Large intestine (tissue), 3 donors: ENCODE data around the gene ATP5MC3. TPM values are rescaled to one million over a fixed set of nuclear protein-coding genes. Genes with fewer than 3 reads are reported as not detected.

Source experiments
- DNase-seq, 2 donors: peaks; one replicate each; pipeline versions ENCODE4 v3.0.0 to v3.0.0-alpha.2; 2013
- H3K27ac ChIP-seq: one replicate; pipeline ENCODE4 v1.5.1; 2013; ENCODE audit warnings: low read length
- H3K27me3 ChIP-seq: 2 replicates; pipeline ENCODE4 v1.6.1; 2013; ENCODE audit warnings: low read length; ENCODE audit not compliant: control insufficient read depth, insufficient read depth
- H3K36me3 ChIP-seq: 2 replicates; pipeline ENCODE4 v1.6.1; 2013; ENCODE audit warnings: low read length; ENCODE audit not compliant: control insufficient read depth, insufficient read depth
- H3K4me1 ChIP-seq: one replicate; pipeline ENCODE4 v1.6.1; 2013; ENCODE audit warnings: low read length; ENCODE audit not compliant: control insufficient read depth, insufficient read depth
- H3K4me3 ChIP-seq: one replicate; pipeline ENCODE4 v1.5.1; 2013; ENCODE audit warnings: low read length
- H3K9me3 ChIP-seq: one replicate; pipeline ENCODE4 v1.6.1; 2013; ENCODE audit warnings: mild to moderate bottlenecking, low read depth, low read length, moderate library complexity; ENCODE audit not compliant: control insufficient read depth
- WGBS: methylation state at CpG from one replicate; pipeline ENCODE4 v1.1.5; 2013; ENCODE audit warnings: low lambda C conversion rate; ENCODE audit not compliant: insufficient coverage; 5-methylcytosine and 5-hydroxymethylcytosine counted together
- polyA plus RNA-seq: library from polyadenylated mRNA; unstranded; fragments of 120-200 nt; gene quantifications from one replicate; pipeline ENCODE4 v1.2.1, GENCODE V29; 2013

The ATP5MC3 gene
- polyA plus RNA-seq, 1 donor: 329 TPM

GRCh38 chr2:175152242-175152641 lies 29.3 kb downstream of the ATP5MC3 start:
- peaks cover 3% of the 10 kb centered on the region for H3K4me1 ChIP-seq
- H3K36me3 ChIP-seq: no peaks in the 10 kb centered on the region
- H3K9me3 ChIP-seq: no peaks in the 10 kb centered on the region
- no peak overlapping the region for H3K4me3 ChIP-seq
- no CpG with 5 or more reads among the region's 2 CpGs for WGBS
- H3K27ac ChIP-seq: no peak overlapping the region
- DNase-seq: no peak
- H3K27me3 ChIP-seq: no peaks in the 10 kb centered on the region

GRCh38 chr2:175151791-175152190 lies 29.7 kb downstream of the ATP5MC3 start:
- no peak overlapping the region for H3K27ac ChIP-seq
- H3K4me3 ChIP-seq: no peak overlapping the region
- H3K9me3 ChIP-seq: no peaks in the 10 kb centered on the region
- H3K36me3 ChIP-seq: no peaks in the 10 kb centered on the region
- no peaks in the 10 kb centered on the region for H3K27me3 ChIP-seq
- DNase-seq: no peak
- H3K4me1 ChIP-seq: no peaks in the 10 kb centered on the region
- WGBS: no CpG with 5 or more reads among the region's 1 CpG

GRCh38 chr2:175147186-175147585 lies 34.3 kb downstream of the ATP5MC3 start:
- no peak overlapping the region for H3K4me3 ChIP-seq
- no peak overlapping the region for H3K27ac ChIP-seq
- 92% methylated on average over 4 of the region's 4 CpGs for WGBS

GRCh38 chr2:175143678-175144077 lies 37.8 kb downstream of the ATP5MC3 start:
- peaks cover 2% of the 10 kb centered on the region for H3K36me3 ChIP-seq
- no peak overlapping the region for H3K4me3 ChIP-seq
- no CpG with 5 or more reads among the region's 2 CpGs for WGBS

More at GRCh38 chr2:175147186-175147585, 34.3 kb downstream of the ATP5MC3 start:
- Histone ChIP-seq H3K9me3 (peaks cover 3% of the 10 kb centered on the region), H3K36me3 (no peaks in the 10 kb centered on the region), H3K4me1 (no peaks in the 10 kb centered on the region), H3K27me3 (no peaks in the 10 kb centered on the region)
- no peak for DNase-seq

GRCh38 chr2:175143191-175143590 lies 38.3 kb downstream of the ATP5MC3 start:
- no peak for DNase-seq
- Histone ChIP-seq H3K4me3 (no peak overlapping the region), H3K4me1 (no peaks in the 10 kb centered on the region), H3K27ac (no peak overlapping the region), H3K36me3 (peaks cover 2% of the 10 kb centered on the region), H3K27me3 (no peaks in the 10 kb centered on the region), H3K9me3 (peaks cover 3% of the 10 kb centered on the region)
- WGBS: no CpG with 5 or more reads among the region's 1 CpG

More at GRCh38 chr2:175143678-175144077, 37.8 kb downstream of the ATP5MC3 start:
- peaks cover 3% of the 10 kb centered on the region for H3K9me3 ChIP-seq
- no peaks in the 10 kb centered on the region for H3K27me3 ChIP-seq
- DNase-seq: no peak
- no peak overlapping the region for H3K27ac ChIP-seq
- H3K4me1 ChIP-seq: no peaks in the 10 kb centered on the region

GRCh38 chr2:175140332-175140731 lies 41.2 kb downstream of the ATP5MC3 start:
- 70% methylated on average over 2 of the region's 2 CpGs for WGBS

GRCh38 chr2:175137793-175138192 lies 43.7 kb downstream of the ATP5MC3 start:
- no peak for DNase-seq
- H3K4me1 ChIP-seq: no peaks in the 10 kb centered on the region
- H3K27ac ChIP-seq: no peak overlapping the region
- peaks cover 9% of the 10 kb centered on the region for H3K36me3 ChIP-seq
- no peak overlapping the region for H3K4me3 ChIP-seq
- H3K27me3 ChIP-seq: no peaks in the 10 kb centered on the region
- H3K9me3 ChIP-seq: peaks cover 3% of the 10 kb centered on the region
- WGBS: 70% methylated on average over 2 of the region's 2 CpGs

More at GRCh38 chr2:175140332-175140731, 41.2 kb downstream of the ATP5MC3 start:
- Histone ChIP-seq H3K27ac (no peak overlapping the region), H3K4me3 (no peak overlapping the region), H3K36me3 (peaks cover 3% of the 10 kb centered on the region), H3K4me1 (no peaks in the 10 kb centered on the region), H3K9me3 (peaks cover 3% of the 10 kb centered on the region), H3K27me3 (no peaks in the 10 kb centered on the region)
- DNase-seq: no peak

GRCh38 chr2:175136334-175137215 lies 44.9 kb downstream of the ATP5MC3 start:
- Histone ChIP-seq H3K27ac (no peak overlapping the region), H3K36me3 (peaks cover 9% of the 10 kb centered on the region), H3K4me3 (no peak overlapping the region), H3K4me1 (no peaks in the 10 kb centered on the region), H3K27me3 (no peaks in the 10 kb centered on the region), H3K9me3 (no peaks in the 10 kb centered on the region)
- no peak for DNase-seq

- WGBS: 67% methylated on average over 1 of the region's 2 CpGs
- Histone ChIP-seq H3K27me3 (no peaks in the 10 kb centered on the region), H3K27ac (no peak overlapping the region), H3K36me3 (peaks cover 7% of the 10 kb centered on the region), H3K9me3 (no peaks in the 10 kb centered on the region), H3K4me1 (no peaks in the 10 kb centered on the region), H3K4me3 (no peak overlapping the region)
- no peak for DNase-seq
Observed at GRCh38 chr2:175135862-175136261, 45.6 kb downstream of the ATP5MC3 start.

- no peaks in the 10 kb centered on the region for H3K27me3 ChIP-seq
- H3K4me1 ChIP-seq: no peaks in the 10 kb centered on the region
- WGBS: no CpG with 5 or more reads among the region's 3 CpGs
- H3K27ac ChIP-seq: no peak overlapping the region
- no peaks in the 10 kb centered on the region for H3K9me3 ChIP-seq
- peaks cover 7% of the 10 kb centered on the region for H3K36me3 ChIP-seq
- no peak overlapping the region for H3K4me3 ChIP-seq
- no peak for DNase-seq
Observed at GRCh38 chr2:175135177-175135576, 46.3 kb downstream of the ATP5MC3 start.

- DNase-seq: no peak
- Histone ChIP-seq H3K9me3 (no peaks in the 10 kb centered on the region), H3K27ac (no peak overlapping the region), H3K4me3 (no peak overlapping the region), H3K4me1 (no peaks in the 10 kb centered on the region), H3K27me3 (no peaks in the 10 kb centered on the region), H3K36me3 (peaks cover 21% of the 10 kb centered on the region)
- WGBS: no CpG with 5 or more reads among the region's 2 CpGs
Observed at GRCh38 chr2:175131252-175131651, 50.3 kb downstream of the ATP5MC3 start.
